HepG2 (cell line): ENCODE results near the gene VSIG10L. TPM values are rescaled to one million over a fixed set of nuclear protein-coding genes. Genes with fewer than 3 reads are reported as not detected.

Experiments
- ADNP ChIP-seq: sonication (generic); formaldehyde crosslinking; IDR thresholded peaks from 2 replicates; pipeline ENCODE4 v1.4.0; 2020; ENCODE audit warnings: missing genetic modification reagents
- ETV6 ChIP-seq: sonication (generic); formaldehyde crosslinking; conservative IDR thresholded peaks from 2 replicates; pipeline ENCODE4 v1.4.0; 2020; ENCODE audit warnings: missing genetic modification reagents
- IKZF1 ChIP-seq: fragments of 450-650 bp; IDR thresholded peaks from 2 replicates; pipeline ENCODE4 v1.7.1; 2016
- KLF12 ChIP-seq: sonication (generic); formaldehyde crosslinking; IDR thresholded peaks from 2 replicates; pipeline ENCODE4 v1.4.0; 2020; ENCODE audit warnings: missing genetic modification reagents, borderline replicate concordance
- KLF6 ChIP-seq: IDR thresholded peaks from 2 replicates; pipeline ENCODE4 v1.8.0; 2016; ENCODE audit warnings: missing biosample characterization, missing genetic modification reagents
- MED13 ChIP-seq: sonication (generic); formaldehyde crosslinking; IDR thresholded peaks from 2 replicates; pipeline ENCODE4 v1.5.0; 2020; ENCODE audit warnings: missing genetic modification reagents
- NCOR1 ChIP-seq: fragments of 200-600 bp; sonication (generic); IDR thresholded peaks from 2 replicates; pipeline ENCODE4 v1.7.0; 2017; ENCODE audit warnings: antibody characterized with exemption, low read length, borderline replicate concordance
- PLRG1 ChIP-seq: fragments of 450-650 bp; conservative IDR thresholded peaks from 2 replicates; pipeline ENCODE4 v1.6.1; 2016
- POLR2A ChIP-seq, 2 experiments: IDR thresholded peaks; 2 replicates each; pipeline ENCODE4 v1.6.1; 2011; ENCODE audit warnings: low read depth in 2 of 2, low read length in 2 of 2, mild to moderate bottlenecking in 1 of 2, moderate library complexity in 1 of 2; ENCODE audit not compliant: insufficient read depth in 1 of 2
- RARA ChIP-seq: IDR thresholded peaks from 2 replicates; pipeline ENCODE4 v1.6.1; 2016; ENCODE audit warnings: missing genetic modification reagents, missing compliant biosample characterization
- SAFB2 ChIP-seq: sonication (generic); formaldehyde crosslinking; IDR thresholded peaks from 2 replicates; pipeline ENCODE4 v1.5.1; 2020; ENCODE audit warnings: missing genetic modification reagents, low read depth, mild to moderate bottlenecking, borderline replicate concordance
- SOX5 ChIP-seq: IDR thresholded peaks from 2 replicates; pipeline ENCODE4 v1.6.1; 2016; ENCODE audit warnings: borderline replicate concordance
- TBX2 ChIP-seq: sonication (generic); formaldehyde crosslinking; IDR thresholded peaks from 2 replicates; pipeline ENCODE4 v1.5.0; 2020; ENCODE audit warnings: missing genetic modification reagents, mild to moderate bottlenecking, borderline replicate concordance
- TOE1 ChIP-seq: sonication (generic); formaldehyde crosslinking; IDR thresholded peaks from 2 replicates; pipeline ENCODE4 v1.4.0; 2020; ENCODE audit warnings: mild to moderate bottlenecking, missing genetic modification reagents
- ZNF136 ChIP-seq: sonication (generic); formaldehyde crosslinking; IDR thresholded peaks from 2 replicates; pipeline ENCODE4 v1.8.1; 2022; ENCODE audit warnings: low read depth, mild to moderate bottlenecking, moderate library complexity, missing genetic modification reagents
- ZNF556 ChIP-seq: sonication (generic); formaldehyde crosslinking; IDR thresholded peaks from 2 replicates; pipeline ENCODE4 v1.4.0; 2020; ENCODE audit warnings: mild to moderate bottlenecking, missing genetic modification reagents, borderline replicate concordance
- ZNF569 ChIP-seq: sonication (generic); formaldehyde crosslinking; IDR thresholded peaks from 2 replicates; pipeline ENCODE4 v1.5.0; 2020; ENCODE audit warnings: mild to moderate bottlenecking, missing genetic modification reagents, moderate library complexity, borderline replicate concordance
- ZNF720 ChIP-seq: sonication (generic); formaldehyde crosslinking; IDR thresholded peaks from 2 replicates; pipeline ENCODE4 v1.4.0; 2020; ENCODE audit warnings: missing genetic modification reagents
- ZNF777 ChIP-seq: sonication (generic); formaldehyde crosslinking; IDR thresholded peaks from 2 replicates; pipeline ENCODE4 v1.4.0; 2020; ENCODE audit warnings: missing genetic modification reagents
- polyA plus RNA-seq, 8 experiments: library from polyadenylated mRNA; depleted of rRNA in 3 of 8; stranded (reverse) in 7 of 8; unstranded in 1 of 8; fragments of >200 nt; fragmentation: Illumina TruSeq in 4 of 8; extraction: Trizol in 4 of 8; gene quantifications; 2 replicates each; pipeline versions ENCODE4 v1.2.1 to v1.2.3, GENCODE V29; 2011 to 2016; ENCODE audit warnings: low read depth in 4 of 8, missing spikeins in 1 of 8, mixed read lengths in 1 of 8; ENCODE audit not compliant: insufficient read depth in 1 of 8
- total RNA-seq, 5 experiments: library from RNA; depleted of rRNA; stranded (reverse); fragments of >200 nt; fragmentation: Illumina TruSeq; extraction: Trizol; gene quantifications; 2 replicates each; pipeline ENCODE4 v1.2.3, GENCODE V29; 2016; ENCODE audit warnings: low read depth in 1 of 5
- TF ChIP-seq, protein P1 (sequence below): sonication (generic); formaldehyde crosslinking; IDR thresholded peaks from 2 replicates; pipeline ENCODE4 v1.4.0; 2020; ENCODE audit warnings: mild to moderate bottlenecking, missing genetic modification reagents
- TF ChIP-seq, protein P2 (sequence below), 2 experiments: fragments of 450-650 bp in 1 of 2; sonication (generic) in 1 of 2; formaldehyde crosslinking; IDR thresholded peaks; 2 replicates each; pipeline versions ENCODE4 v1.5.0 to v1.8.0; 2020 to 2022; ENCODE audit warnings: mild to moderate bottlenecking in 1 of 2, missing genetic modification reagents in 1 of 2
- TF ChIP-seq, protein P3 (sequence below): sonication (generic); formaldehyde crosslinking; IDR thresholded peaks from 2 replicates; pipeline ENCODE4 v1.4.0; 2020; ENCODE audit warnings: mild to moderate bottlenecking, missing genetic modification reagents
- TF ChIP-seq, protein P4 (sequence below): conservative IDR thresholded peaks from 2 replicates; pipeline ENCODE4 v1.6.1; 2018; ENCODE audit warnings: missing genetic modification reagents
- TF ChIP-seq, protein P5 (sequence below): sonication (generic); formaldehyde crosslinking; IDR thresholded peaks from 2 replicates; pipeline ENCODE4 v1.9.0; 2022; ENCODE audit warnings: low read depth, missing genetic modification reagents
- TF ChIP-seq, protein P6 (sequence below): sonication (generic); formaldehyde crosslinking; IDR thresholded peaks from 2 replicates; pipeline ENCODE4 v1.8.0; 2022; ENCODE audit warnings: mild to moderate bottlenecking, missing genetic modification reagents; ENCODE audit not compliant: insufficient replicate concordance
- TF ChIP-seq, protein P7 (sequence below): sonication (generic); formaldehyde crosslinking; IDR thresholded peaks from 2 replicates; pipeline ENCODE4 v1.5.0; 2020; ENCODE audit warnings: missing genetic modification reagents

Gene VSIG10L
- total and polyA plus RNA-seq, 2 of the 13 experiments (the other 11 are each of a cell fraction or from before 2014, with no cell fraction given) = 2.7 to 8.5 TPM

DNA sequence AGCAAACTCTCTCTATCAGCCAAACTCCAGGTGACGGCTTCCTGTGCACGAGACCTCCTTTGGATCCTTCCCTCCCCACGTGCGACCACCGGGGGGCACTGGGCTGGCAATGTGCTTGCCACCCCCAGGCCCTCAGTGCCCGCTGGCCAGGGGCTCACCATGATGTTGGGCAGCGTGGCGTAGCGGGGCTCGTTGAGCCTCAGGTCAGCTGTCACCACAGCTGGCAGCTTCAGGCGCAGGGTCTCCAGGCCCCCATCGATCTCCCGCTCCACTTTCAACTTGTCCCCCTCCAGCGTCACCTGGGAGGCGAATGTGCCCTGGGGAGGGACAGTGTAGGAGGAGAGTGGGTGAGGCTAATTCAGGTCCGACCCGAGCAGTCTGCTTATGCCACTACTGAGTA is 4.8 kb upstream of the VSIG10L start (continued):
- TF ChIP-seq, protein P1, sequence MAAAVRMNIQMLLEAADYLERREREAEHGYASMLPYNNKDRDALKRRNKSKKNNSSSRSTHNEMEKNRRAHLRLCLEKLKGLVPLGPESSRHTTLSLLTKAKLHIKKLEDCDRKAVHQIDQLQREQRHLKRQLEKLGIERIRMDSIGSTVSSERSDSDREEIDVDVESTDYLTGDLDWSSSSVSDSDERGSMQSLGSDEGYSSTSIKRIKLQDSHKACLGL (CRISPR knock-in tag) = no peak
- no peak for TF ChIP-seq IKZF1
- TF ChIP-seq TOE1 (CRISPR knock-in tag) = no peak
- no peak for TF ChIP-seq SAFB2
- no peak for TF ChIP-seq PLRG1
- no peak for TF ChIP-seq KLF12 (CRISPR knock-in tag)
- TF ChIP-seq, protein P2, sequence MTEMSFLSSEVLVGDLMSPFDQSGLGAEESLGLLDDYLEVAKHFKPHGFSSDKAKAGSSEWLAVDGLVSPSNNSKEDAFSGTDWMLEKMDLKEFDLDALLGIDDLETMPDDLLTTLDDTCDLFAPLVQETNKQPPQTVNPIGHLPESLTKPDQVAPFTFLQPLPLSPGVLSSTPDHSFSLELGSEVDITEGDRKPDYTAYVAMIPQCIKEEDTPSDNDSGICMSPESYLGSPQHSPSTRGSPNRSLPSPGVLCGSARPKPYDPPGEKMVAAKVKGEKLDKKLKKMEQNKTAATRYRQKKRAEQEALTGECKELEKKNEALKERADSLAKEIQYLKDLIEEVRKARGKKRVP (CRISPR knock-in tag; IDR thresholded peaks at IDR 0.05) = no peak
- TF ChIP-seq, protein P3, sequence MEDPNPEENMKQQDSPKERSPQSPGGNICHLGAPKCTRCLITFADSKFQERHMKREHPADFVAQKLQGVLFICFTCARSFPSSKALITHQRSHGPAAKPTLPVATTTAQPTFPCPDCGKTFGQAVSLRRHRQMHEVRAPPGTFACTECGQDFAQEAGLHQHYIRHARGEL (CRISPR knock-in tag) = no peak
- TF ChIP-seq ADNP (CRISPR knock-in tag) = no peak
- TF ChIP-seq, protein P4, sequence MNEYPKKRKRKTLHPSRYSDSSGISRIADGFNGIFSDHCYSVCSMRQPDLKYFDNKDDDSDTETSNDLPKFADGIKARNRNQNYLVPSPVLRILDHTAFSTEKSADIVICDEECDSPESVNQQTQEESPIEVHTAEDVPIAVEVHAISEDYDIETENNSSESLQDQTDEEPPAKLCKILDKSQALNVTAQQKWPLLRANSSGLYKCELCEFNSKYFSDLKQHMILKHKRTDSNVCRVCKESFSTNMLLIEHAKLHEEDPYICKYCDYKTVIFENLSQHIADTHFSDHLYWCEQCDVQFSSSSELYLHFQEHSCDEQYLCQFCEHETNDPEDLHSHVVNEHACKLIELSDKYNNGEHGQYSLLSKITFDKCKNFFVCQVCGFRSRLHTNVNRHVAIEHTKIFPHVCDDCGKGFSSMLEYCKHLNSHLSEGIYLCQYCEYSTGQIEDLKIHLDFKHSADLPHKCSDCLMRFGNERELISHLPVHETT (CRISPR knock-in tag) = no peak
- TF ChIP-seq MED13 (CRISPR knock-in tag) = no peak
- no peak for TF ChIP-seq ZNF556 (CRISPR knock-in tag)
- TF ChIP-seq RARA (CRISPR knock-in tag) = no peak
- no peak for TF ChIP-seq ZNF136 (CRISPR knock-in tag)
- TF ChIP-seq, protein P5, sequence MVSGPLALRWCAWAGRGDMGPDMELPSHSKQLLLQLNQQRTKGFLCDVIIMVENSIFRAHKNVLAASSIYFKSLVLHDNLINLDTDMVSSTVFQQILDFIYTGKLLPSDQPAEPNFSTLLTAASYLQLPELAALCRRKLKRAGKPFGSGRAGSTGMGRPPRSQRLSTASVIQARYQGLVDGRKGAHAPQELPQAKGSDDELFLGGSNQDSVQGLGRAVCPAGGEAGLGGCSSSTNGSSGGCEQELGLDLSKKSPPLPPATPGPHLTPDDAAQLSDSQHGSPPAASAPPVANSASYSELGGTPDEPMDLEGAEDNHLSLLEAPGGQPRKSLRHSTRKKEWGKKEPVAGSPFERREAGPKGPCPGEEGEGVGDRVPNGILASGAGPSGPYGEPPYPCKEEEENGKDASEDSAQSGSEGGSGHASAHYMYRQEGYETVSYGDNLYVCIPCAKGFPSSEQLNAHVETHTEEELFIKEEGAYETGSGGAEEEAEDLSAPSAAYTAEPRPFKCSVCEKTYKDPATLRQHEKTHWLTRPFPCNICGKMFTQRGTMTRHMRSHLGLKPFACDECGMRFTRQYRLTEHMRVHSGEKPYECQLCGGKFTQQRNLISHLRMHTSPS (CRISPR knock-in tag) = peak; percentile 73; the same call in 1 of the 2 replicates
- no peak for TF ChIP-seq ZNF569 (CRISPR knock-in tag)
- TF ChIP-seq SOX5 (CRISPR knock-in tag) = no peak
- TF ChIP-seq, protein P6, sequence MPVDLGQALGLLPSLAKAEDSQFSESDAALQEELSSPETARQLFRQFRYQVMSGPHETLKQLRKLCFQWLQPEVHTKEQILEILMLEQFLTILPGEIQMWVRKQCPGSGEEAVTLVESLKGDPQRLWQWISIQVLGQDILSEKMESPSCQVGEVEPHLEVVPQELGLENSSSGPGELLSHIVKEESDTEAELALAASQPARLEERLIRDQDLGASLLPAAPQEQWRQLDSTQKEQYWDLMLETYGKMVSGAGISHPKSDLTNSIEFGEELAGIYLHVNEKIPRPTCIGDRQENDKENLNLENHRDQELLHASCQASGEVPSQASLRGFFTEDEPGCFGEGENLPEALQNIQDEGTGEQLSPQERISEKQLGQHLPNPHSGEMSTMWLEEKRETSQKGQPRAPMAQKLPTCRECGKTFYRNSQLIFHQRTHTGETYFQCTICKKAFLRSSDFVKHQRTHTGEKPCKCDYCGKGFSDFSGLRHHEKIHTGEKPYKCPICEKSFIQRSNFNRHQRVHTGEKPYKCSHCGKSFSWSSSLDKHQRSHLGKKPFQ (CRISPR knock-in tag) = no peak
- TF ChIP-seq, protein P7, sequence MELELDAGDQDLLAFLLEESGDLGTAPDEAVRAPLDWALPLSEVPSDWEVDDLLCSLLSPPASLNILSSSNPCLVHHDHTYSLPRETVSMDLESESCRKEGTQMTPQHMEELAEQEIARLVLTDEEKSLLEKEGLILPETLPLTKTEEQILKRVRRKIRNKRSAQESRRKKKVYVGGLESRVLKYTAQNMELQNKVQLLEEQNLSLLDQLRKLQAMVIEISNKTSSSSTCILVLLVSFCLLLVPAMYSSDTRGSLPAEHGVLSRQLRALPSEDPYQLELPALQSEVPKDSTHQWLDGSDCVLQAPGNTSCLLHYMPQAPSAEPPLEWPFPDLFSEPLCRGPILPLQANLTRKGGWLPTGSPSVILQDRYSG (CRISPR knock-in tag) = no peak
- TF ChIP-seq NCOR1 = no peak
- TF ChIP-seq ZNF777 = no peak
- TF ChIP-seq KLF6 (CRISPR knock-in tag) = no peak
- no peak for TF ChIP-seq TBX2 (CRISPR knock-in tag)
- no peak for TF ChIP-seq ZNF720 (CRISPR knock-in tag)
- TF ChIP-seq POLR2A (IDR thresholded peaks at IDR 0.05; ENCODE audit: insufficient read depth in 1 of 2, low read depth in 2 of 2, low read length in 2 of 2) = no peak; a peak in 1 of 4 replicates
- TF ChIP-seq ETV6 = no peak
